ENCODE results near the gene KLHL35.
A peak's percentile ranks its signal among the peaks of the same experiment; 100 is the strongest.

Gene KLHL35

GRCh38 chr11:75469785-75470405, 36.9 kb upstream of the KLHL35 start:
- DNase-seq (ENCODE audit: low read depth in 3 of 3): no peak

- DNase-seq (ENCODE audit: low read depth in 3 of 3): no peak
Observed at GRCh38 chr11:75468534-75469340, 35.7 kb upstream of the KLHL35 start.

GRCh38 chr11:75467881-75468280, 34.9 kb upstream of the KLHL35 start:
- no peak for DNase-seq (ENCODE audit: low read depth in 3 of 3)

GRCh38 chr11:75467311-75467710, 34.3 kb upstream of the KLHL35 start:
- no peak for DNase-seq (ENCODE audit: low read depth in 3 of 3)

GRCh38 chr11:75465701-75466531, 32.9 kb upstream of the KLHL35 start:
- DNase-seq (ENCODE audit: low read depth in 3 of 3): no peak

- no peak for DNase-seq (ENCODE audit: low read depth in 3 of 3)
Observed at GRCh38 chr11:75463106-75463774, 30.2 kb upstream of the KLHL35 start.

- no peak for DNase-seq (ENCODE audit: low read depth in 3 of 3)
Observed at GRCh38 chr11:75462117-75462653, 29.2 kb upstream of the KLHL35 start.

GRCh38 chr11:75461151-75461550, 28.1 kb upstream of the KLHL35 start:
- DNase-seq (ENCODE audit: low read depth in 3 of 3): no peak

- DNase-seq (ENCODE audit: low read depth in 3 of 3): no peak
Observed at GRCh38 chr11:75456596-75457183, 23.7 kb upstream of the KLHL35 start.

GRCh38 chr11:75454987-75455386, 22.0 kb upstream of the KLHL35 start:
- DNase-seq (ENCODE audit: low read depth in 3 of 3): no peak

GRCh38 chr11:75453916-75454655, 21.1 kb upstream of the KLHL35 start:
- no peak for DNase-seq (ENCODE audit: low read depth in 3 of 3)

GRCh38 chr11:75450826-75451821, 18.1 kb upstream of the KLHL35 start:
- peak in 1 of 3 experiments; percentile 48 for DNase-seq (ENCODE audit: low read depth in 3 of 3)

- no peak for DNase-seq (ENCODE audit: low read depth in 3 of 3)
Observed at GRCh38 chr11:75450236-75450635, 17.2 kb upstream of the KLHL35 start.

- DNase-seq (ENCODE audit: low read depth in 3 of 3): no peak
Observed at GRCh38 chr11:75449776-75450175, 16.8 kb upstream of the KLHL35 start.

- DNase-seq (ENCODE audit: low read depth in 3 of 3): no peak
Observed at GRCh38 chr11:75449271-75449670, 16.3 kb upstream of the KLHL35 start.

- no peak for DNase-seq (ENCODE audit: low read depth in 3 of 3)
Observed at GRCh38 chr11:75447415-75447814, 14.4 kb upstream of the KLHL35 start.

GRCh38 chr11:75445315-75445953, 12.4 kb upstream of the KLHL35 start:
- DNase-seq (ENCODE audit: low read depth in 3 of 3): peak; percentile 41 to 71 (median 67)

- DNase-seq (ENCODE audit: low read depth in 3 of 3): no peak
Observed at GRCh38 chr11:75443043-75443442, 10.0 kb upstream of the KLHL35 start.

Measured in stimulated activated CD4-positive, alpha-beta T cell treated with anti-CD3 and anti-CD28 coated beads, TNF-alpha, amount 100 ng/mL, for 24 hours (primary cell).